Stimulated activated CD8-positive, alpha-beta memory T cell treated with anti-CD3 and anti-CD28 coated beads, Interleukin-7, amount 100 ng/mL, for 4 hours (primary cell): Measurements from ENCODE around the gene PCMT1.
A peak's percentile ranks its signal among the peaks of the same experiment; 100 is the strongest.
"Not testable (repeated sequence)": the region's sequence is repeated elsewhere in the genome, so short reads cannot be mapped to it uniquely, and the experiment has no call there.

Experiments
- DNase-seq, 2 donors: peaks; one replicate each; pipeline ENCODE4 v3.0.0-alpha.2; 2020; ENCODE audit warnings: low read depth in 2 of 2

The PCMT1 gene

DNA sequence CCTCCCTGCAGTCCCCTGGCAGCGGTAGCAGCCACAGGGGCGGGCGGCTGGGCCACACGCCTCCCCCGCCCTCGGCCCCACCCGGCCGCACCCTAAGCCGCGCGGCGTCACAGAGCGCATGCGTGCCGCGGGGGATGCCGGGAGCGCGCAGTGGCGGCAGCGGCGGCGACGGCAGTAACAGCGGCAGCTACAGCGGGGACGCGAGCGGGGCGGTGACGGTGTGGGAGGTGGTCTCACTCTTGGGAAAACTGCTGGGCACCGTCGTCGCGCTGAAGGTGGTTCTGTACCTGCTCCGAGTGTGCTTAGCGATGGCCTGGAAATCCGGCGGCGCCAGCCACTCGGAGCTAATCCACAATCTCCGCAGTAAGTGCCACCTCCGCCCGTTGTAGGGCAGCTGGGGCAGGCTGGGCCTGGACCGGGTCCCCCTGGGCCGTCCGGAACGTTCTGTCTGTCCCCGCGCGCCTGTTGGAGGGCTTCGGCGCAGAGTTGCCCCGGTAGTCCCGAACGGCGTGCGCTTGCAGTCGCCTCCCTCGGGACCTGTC, at the start of gene PCMT1:
Gene PCMT1 (plus strand): TSS at position 148 of the 542 bp plus-strand sequence. CDS start 161 bp downstream, at position 309.
- peak; percentile 75 to 88 for DNase-seq

DNA sequence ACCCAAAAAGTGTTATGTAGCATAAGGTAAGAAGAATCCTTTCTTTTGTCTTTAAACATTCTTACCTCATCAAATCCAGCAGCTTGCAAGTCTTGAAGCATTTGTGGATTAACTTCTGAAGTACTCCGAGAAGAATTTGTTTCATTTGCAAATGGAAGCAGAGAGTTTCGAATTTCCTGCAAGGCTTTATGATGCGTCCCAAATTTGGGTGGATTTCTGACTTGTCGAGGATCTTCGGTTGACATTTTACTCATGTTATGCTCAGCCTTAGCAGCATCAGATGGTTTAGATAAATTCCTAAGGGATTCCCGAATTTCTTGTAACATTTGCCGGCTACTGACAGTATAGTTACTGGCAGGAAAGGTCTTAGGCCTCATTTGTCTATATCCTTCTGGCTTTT, 47.8 kb upstream of the PCMT1 start:
- DNase-seq: no peak

DNA sequence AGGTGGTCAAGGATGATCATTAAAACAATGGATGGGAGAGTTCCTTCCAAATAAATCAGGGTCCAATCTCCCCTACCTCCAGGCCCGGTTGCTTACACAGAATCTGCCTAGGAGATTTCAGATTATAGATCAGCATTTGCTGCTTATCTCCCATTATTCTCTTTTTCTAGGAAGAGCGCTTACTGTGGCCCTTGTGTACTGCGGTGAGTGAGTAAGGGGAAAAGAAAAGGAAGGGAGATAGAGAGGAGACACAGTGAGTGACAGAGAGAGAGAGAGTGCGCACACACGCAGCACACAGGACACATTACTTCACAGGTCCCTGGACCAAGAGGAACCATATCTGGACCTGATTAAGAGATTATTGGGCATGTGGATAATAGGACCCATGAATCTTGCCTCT, 37.8 kb upstream of the PCMT1 start:
- no peak for DNase-seq

DNA sequence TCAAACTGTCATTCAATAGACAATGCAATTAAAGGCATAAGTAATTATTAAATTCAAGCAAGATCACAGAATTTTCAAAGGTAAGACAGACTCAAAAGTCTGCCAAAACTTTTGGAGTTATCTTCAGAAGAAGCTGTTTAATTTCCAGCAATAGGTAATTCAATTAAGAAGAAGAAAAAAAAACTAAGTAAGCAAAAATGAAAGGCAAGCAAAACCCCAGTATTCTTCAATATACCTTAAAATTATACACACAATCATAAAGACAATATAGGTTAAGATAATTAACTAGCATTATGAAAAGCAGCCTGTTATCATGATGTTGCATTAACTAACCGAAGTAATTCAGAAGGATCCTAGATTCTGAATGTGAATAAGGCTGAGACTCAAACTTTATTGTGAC, 35.1 kb upstream of the PCMT1 start:
- DNase-seq: no peak

DNA sequence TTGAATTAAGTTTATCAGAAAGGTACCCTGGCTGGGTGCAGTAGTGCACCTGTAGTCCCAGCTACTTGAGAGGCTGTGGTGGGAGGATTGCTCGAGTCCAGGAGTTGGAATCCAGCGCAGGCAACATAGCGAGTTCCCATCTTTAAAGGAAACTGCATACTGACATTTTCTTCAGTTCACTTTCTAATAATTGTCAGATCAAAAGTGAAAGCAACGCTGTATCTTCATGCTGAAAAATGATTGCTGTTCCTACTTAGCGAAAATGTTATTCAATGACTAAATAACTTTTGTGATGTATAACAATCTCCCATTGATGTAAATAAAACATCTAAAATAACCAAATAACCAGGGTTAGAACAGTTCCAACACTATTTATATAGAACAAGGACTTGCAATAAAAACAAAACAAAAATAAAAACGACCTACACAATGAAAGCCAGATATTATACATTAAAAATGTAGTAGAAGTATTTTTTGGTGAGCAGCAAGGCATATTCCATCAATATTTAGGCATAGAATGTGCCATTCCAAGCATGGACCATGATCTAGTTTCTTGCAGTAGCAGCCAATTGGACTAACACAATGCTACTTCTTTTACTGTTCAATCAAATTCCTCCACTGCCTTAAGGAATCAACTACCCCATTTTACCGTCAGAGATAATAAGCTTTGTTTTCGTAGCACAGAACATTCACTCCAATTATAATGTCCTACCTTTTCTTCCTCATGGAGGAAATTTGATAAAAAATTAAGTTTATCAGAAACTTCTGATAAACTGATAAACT, 33.2 kb upstream of the PCMT1 start:
- no peak for DNase-seq

DNA sequence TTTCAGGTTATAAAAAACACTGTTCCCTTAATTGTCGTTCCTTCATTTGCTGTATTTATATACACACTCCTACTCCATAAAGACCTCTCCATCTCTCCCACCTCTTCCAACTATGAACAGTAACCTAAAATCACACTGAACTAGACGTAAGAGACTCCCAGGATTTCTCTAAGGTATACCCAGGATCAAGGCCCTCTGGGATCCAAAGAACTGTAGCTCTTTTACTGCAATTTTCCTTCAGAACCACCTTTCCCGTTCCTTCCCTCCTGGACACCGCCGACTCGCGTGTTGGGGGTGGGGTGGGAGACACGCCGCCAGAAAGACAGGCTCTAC, 32.3 kb upstream of the PCMT1 start:
- DNase-seq: no peak

DNA sequence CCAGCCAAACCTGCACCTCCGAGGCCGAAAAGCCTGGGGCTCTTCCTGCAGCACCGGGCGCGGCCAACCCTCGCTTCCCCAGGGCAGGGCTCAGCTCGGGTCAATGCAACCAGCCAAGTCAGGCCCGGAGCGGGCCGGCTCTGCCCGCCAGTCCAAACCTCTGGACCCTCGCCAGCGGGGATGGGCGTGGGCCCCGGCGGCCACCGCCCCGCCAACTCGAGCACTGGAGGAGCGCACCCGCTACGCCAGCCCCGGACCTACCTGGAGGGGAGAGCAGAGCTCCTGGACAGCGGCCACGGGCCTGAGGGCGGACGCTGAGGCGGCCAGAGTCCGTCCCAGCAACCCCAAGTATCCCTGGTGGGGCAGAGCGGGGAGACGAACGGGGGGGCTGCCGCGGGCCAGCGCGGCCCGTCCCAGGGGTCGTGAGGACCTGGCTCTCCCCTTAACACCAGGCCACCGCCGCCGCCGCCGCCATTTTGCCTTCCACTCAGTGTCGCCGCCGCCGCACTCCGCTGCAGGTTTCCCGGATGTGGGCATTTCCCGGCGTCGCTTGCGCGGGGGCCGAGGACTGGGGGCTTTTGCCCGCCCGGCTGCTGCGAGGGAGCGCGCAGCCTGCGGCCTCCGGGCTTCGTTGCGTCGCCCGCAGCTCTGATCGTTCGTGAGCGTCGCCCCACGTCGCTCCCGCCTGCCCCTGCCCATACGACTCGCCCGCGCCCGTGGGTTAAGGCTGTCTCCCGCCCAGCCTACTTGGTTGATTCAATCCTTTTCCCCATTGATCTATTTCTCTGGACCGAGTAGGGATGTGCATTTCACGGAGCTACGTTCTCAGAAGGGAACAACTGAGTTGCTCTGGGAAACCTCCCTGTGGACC, 31.7 kb upstream of the PCMT1 start, which contains the start of gene LATS1:
Gene LATS1 (minus strand): TSS at position 514 of the 871 bp plus-strand sequence. CDS start 15,975 bp downstream, outside the sequence.
- peak; percentile 86 to 89 for DNase-seq

DNA sequence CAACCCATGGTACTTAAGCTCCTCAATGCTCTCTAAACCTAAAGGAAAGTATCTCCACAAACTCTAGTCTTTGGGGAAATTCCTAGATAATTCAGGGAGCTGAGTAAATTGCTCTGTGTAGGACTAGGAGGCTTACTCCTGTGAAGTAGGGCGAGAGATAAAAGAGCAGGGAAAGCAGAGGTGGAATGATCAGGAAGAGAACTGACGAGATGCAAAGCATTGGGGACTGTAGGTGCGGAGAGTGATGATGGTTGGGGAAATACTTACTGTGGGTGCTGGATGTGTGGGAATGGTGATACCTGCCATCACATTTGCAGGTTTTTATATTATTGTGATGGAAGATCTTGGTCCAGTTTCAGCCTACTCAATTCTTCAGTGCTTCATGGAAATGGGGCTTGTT, 30.0 kb upstream of the PCMT1 start:
- no peak for DNase-seq

DNA sequence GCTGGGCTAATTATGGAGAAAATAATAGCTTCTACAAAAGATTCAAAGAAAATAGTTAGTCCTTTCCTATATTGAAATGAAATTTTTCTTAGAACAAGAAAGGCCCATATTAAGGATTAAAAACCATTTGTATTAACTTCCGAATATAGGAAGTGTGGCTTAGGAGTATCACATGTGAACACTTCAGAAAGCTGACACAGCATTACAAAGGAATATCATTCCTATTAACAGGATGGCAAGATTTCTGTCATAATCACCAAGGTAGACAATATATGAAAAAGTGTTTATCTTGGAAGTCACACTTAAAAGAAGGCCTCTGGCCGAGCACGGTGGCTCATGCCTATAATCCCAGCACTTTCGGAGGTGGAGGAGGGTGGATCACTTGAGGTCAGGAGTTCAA, 26.3 kb upstream of the PCMT1 start:
- DNase-seq: no peak

DNA sequence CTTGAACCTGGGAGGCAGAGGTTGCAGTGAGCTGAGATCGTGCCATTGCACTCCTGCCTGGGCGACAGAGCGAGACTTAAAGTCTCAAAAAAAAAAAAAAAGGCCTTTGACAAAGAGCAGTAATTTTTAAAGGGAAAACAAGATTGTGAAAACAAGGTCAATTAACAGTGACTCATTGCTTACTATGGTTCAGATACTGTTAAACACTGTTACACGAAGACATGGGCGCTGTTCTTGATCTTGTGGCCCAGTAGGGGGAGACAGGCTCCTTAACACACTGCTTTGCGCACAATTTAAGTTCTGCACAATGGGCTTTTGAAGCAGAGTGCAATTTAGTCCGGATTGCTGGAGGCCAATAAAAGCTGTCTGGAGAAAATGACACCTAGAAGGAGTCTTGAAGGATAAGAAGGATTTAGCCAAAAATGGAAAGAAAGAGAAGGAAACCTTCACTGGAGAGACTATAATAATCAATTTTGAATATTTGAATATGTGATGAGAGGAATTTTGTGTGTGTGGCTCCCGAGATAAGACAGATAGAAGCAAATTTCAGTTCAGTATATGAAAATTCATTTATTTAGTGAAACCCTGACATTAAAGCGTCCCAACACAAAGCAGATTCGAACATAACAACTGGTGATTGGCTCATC, 25.6 kb upstream of the PCMT1 start:
- no peak for DNase-seq

DNA sequence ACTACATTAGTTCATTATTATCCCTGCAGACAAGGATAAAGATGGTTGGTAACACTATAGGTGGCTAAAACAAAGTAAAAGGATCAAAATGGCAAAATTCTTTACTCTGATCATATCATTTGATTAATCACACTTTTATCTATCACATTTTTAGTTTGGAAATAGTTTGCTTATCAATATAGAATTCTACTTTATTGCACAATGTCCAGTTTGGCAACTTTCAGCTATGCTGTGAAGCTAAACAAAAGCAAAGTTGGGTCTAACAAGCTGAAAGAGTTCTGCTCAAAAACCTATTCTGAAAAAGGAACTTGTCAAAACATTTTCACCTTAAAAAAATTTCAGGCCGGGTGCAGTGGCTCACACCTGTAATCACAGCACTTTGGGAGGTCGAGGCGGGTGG, 23.8 kb upstream of the PCMT1 start:
- no peak for DNase-seq

DNA sequence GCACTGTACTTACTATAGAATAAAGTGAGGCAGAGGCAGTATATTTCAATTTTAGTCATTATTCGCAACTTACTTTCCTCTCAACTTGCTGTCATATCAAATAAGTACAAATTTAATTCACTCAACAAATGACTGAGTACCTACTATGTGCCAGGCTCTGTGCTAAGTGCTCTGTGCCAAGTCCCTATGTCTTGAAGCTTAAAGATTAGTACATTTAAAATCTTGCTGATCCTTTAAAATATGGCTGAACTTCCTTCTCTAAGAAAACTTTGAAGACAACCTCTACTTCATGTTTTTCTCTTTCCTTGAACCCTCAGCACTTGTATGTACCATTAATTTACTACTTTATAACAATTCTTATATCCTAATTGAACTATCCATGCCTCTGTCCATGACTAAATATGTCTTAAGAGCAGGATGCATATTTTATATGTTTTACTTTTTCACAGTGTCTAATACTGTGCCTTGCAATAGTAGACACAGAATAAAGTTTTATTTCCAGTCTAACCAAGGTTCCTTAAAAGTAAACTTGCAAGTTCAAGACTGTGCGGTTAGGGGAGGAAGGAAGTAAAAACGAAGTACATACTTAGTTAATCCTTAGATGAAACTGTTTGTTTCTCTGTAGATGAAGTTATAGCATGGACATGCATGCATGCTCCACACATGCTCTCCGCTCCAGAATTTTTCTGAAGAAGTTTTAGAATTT, 21.6 kb upstream of the PCMT1 start:
- DNase-seq: no peak

DNA sequence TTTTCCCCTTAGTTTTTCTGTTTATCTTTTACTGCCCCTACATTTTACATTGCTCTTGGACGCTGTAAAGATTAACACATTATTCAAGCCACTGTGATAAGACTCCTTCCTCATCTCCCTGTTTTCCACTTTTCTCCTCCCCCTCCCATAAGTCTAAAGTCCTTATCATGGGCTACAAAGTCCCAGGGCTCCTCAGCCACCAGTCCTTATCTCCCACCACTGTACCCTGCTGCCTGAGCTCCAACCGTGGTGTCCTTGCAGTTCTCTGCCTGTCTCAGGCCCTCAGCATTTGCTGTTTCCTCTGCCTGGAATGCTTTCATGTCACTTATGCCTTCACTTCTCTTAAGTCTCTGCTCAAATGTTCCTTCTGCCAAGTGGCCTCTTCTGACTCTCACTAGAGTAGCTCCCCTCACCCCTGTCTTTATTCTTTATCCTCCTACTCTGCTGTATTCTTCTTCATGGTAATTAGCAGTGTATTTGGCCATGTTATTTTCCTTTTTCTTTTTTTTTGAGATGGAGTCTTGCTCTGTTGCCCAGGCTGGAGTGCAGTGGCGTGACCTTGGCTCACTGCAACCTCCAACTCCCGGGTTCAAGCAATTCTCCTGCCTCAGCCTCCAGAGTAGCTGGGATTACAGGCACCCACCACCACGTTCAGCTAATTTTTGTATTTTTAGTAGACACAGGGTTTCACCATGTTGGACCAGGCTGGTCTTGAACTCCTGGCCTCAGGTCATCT, 20.9 kb upstream of the PCMT1 start:
- no peak for DNase-seq

DNA sequence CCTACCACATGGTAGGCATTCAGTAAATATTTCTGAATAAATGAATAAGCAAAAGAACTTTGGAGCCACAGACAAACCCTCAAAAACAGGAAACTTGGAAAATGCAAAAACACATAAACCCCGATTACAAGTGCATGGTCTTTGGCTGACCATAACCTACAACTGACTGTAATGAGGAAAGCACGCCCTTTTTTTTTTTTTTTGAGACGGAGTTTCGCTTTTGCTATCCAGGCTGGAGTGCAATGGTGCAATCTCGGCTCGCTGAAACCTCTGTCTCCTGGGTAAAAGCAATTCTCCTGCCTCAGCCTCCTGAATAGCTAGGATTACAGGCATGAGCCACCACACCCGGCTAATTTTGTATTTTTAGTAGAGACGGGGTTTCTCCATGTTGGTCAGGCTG, 19.7 kb upstream of the PCMT1 start:
- no peak for DNase-seq

DNA sequence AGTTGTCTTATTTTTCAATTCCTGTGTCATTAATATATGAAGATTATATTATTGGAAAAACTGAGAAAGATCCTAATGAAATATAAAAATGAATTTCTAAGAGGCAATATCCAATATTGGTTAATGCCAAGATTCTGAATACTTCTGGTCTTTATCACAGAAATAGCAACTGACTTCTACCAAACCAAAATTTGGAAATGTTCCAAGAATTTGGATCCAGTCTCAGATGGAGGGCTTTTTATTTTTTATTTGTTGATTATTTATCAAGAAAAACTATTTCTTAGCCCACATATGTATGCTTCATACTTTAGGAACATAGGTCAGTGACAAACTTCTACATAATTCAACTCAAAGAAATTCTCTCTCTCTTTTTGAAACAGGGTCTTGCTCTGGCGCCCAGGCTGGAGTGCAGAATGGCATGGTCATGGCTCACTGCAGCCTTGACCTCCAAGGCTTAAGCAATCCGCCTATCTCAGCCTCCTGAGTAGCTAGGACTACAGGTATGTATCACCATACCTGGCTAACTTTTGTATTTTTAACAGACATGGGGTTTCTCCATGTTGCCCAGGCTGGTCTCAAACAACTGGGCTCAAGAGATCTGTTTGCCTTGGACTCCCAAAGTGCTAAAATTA, 16.3 kb upstream of the PCMT1 start:
- no peak for DNase-seq

DNA sequence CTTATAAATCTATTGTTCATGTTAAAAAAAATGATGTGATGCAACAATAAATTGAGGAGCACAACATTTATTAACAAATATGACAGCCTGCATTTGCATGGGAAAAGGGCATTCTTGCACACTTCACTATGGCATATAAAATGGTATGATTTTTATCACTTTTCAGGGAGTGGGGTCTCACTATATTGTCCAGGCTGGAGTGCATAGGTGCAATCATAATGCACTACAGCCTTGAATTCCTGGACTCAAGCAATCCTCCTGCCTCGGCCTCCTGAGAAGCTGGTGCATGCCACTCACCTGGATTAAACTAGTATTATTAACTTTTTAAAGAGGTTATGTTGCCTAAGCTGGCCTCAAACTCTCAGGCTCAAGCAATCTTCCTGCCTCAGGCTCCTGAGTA, 14.6 kb upstream of the PCMT1 start:
- DNase-seq: no peak

DNA sequence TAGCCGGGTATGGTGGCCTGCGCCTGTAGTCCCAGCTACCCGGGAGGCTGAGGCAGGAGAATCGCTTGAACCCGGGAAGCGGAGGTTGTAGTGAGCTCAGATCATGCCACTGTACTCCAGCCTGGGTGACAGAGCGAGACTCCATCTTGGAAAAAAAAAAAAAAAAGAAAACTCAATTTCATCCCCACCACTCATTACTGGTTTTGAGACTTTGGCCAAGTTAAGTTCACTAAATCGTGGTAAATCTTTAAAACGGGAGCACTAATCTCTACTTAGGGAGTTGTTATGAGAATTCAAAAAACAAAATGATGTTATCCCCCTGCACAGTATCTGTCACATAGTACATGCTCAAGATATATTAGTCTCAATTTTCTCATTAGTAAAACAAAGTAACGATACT, 4.3 kb upstream of the PCMT1 start:
- not testable (repeated sequence) for DNase-seq

DNA sequence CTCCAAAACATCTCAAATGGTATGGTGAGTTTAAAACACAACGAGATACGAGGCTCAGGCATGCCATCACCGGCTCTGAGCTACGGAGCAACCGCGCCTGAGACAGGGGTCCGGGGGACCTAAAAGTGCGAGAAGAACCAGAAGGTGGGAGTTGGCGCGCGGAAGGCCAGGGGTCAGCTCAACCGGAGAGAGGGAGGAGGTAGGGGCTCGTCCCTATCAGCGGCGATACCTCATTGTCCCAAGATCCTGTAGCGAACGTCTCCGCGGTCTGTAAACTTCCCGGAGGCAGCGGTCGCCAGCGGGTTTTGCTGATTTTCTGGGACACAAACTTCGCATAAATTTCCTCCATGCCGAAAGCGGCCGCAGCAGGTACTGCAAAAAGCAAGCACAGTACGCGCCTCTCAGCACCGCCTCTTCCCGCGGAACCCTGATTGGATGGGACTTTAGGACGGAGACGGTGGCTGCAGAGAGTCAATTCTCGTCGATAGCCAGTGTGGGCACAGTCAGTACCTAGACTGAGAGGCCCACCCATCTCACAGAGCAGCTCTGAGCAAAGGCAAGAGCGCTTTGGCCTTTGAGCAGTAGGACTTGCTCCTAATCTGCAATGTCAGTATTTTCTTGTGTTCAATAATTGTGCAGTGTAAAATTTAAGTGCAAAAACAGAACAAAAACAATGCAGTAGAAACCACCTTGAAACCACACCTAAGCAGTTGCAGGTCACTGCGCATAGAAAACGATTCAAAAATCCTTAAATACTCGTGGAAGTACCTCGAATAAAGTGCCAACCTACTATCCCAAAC, 3.2 kb upstream of the PCMT1 start, which contains the start of gene NUP43:
Gene NUP43 (minus strand): TSS at position 383 of the 800 bp plus-strand sequence. CDS start 34 bp downstream, at position 349.
- DNase-seq: peak; percentile 87 to 89

DNA sequence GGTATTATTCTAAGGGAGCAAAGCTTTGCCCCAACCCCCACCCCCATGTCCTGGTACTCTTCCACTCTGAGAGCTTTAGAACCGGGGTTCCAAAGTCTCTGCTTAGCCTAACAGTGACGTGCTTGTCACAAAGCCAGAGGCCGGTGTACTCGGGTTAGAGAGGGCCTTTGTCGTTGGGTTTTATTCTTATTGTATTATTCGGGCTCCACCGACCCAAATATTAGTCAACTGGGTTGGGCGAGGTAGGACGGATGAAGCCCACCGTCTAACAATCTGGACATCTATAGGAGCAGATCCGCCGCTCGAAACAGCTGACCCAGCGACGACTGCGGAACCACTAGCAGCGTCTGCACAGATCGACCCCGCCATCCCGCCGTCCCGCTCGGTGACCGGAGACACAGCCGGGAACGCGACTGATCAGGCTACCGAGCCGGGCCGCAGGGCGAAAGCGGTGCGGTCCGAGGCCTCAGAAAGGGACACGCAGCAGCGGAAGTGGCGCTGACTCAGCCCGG, 403 bp upstream of the PCMT1 start:
- DNase-seq: not testable (repeated sequence)
